Keratinocyte (primary cell): ENCODE measurements around the gene OTOP2. TPM values are rescaled to one million over a fixed set of nuclear protein-coding genes. Genes with fewer than 3 reads are reported as not detected.

Experiments used
- DNase-seq: peaks from one replicate; pipeline ENCODE4 v3.0.0-alpha.2; 2011; ENCODE audit warnings: low read depth, missing footprints, low spot score
- FAIRE-seq: peaks from 2 replicates; lab custom pipeline; 2011; peaks lifted over from hg19 to GRCh38; lab: Jason Lieb, UNC
- H2AFZ ChIP-seq: 2 replicates; pipeline ENCODE4 v1.6.0; 2012; ENCODE audit warnings: low read length, control low read depth, inconsistent platforms; ENCODE audit not compliant: control insufficient read depth
- H3K27ac ChIP-seq: 2 replicates; pipeline ENCODE4 v1.5.1; 2011; ENCODE audit warnings: low read length; ENCODE audit not compliant: control insufficient read depth, insufficient read depth
- H3K27me3 ChIP-seq: 3 replicates; pipeline ENCODE4 v1.6.0; 2011; ENCODE audit warnings: low read length; ENCODE audit not compliant: control insufficient read depth, insufficient read depth; ENCODE audit errors: extremely low read depth
- H3K36me3 ChIP-seq, 2 experiments: 2 replicates in 1 of 2; 3 replicates in 1 of 2; pipeline ENCODE4 v1.5.1; 2011; ENCODE audit warnings: low read length in 2 of 2, mild to moderate bottlenecking in 1 of 2; ENCODE audit not compliant: control insufficient read depth in 2 of 2, insufficient read depth in 2 of 2; ENCODE audit errors: extremely low read depth in 1 of 2
- H3K4me1 ChIP-seq: 3 replicates; pipeline ENCODE4 v1.5.1; 2011; ENCODE audit warnings: low read length; ENCODE audit not compliant: control insufficient read depth, insufficient read depth; ENCODE audit errors: extremely low read depth
- H3K4me2 ChIP-seq: 3 replicates; pipeline ENCODE4 v1.6.0; 2011; ENCODE audit warnings: low read depth, low read length; ENCODE audit not compliant: control insufficient read depth, insufficient read depth; ENCODE audit errors: extremely low read depth
- H3K4me3 ChIP-seq, 3 experiments: fragments of 200-600 bp in 1 of 3; sonication (generic) in 1 of 3; 2 replicates in 2 of 3; 3 replicates in 1 of 3; pipeline ENCODE4 v1.5.1; 2011 to 2016; ENCODE audit warnings: low read length in 3 of 3, mild to moderate bottlenecking in 3 of 3, control low read depth in 2 of 3, inconsistent platforms in 1 of 3, low read depth in 1 of 3, mixed read lengths in 1 of 3, mixed run types in 1 of 3, moderate library complexity in 1 of 3; ENCODE audit not compliant: control insufficient read depth in 2 of 3, insufficient read depth in 2 of 3; ENCODE audit errors: extremely low read depth in 1 of 3
- H3K79me2 ChIP-seq: 2 replicates; pipeline ENCODE4 v1.6.0; 2012; ENCODE audit warnings: low read length; ENCODE audit not compliant: control insufficient read depth, insufficient read depth
- H3K9ac ChIP-seq: 3 replicates; pipeline ENCODE4 v1.6.0; 2011; ENCODE audit warnings: low read length; ENCODE audit not compliant: control insufficient read depth, insufficient read depth; ENCODE audit errors: extremely low read depth
- H3K9me1 ChIP-seq: 3 replicates; pipeline ENCODE4 v1.6.0; 2011; ENCODE audit warnings: low read length; ENCODE audit not compliant: control insufficient read depth, insufficient read depth; ENCODE audit errors: extremely low read depth
- H3K9me3 ChIP-seq: 2 replicates; pipeline ENCODE4 v1.5.1; 2012; ENCODE audit warnings: low read depth, low read length; ENCODE audit not compliant: control insufficient read depth
- H4K20me1 ChIP-seq: 3 replicates; pipeline ENCODE4 v1.6.0; 2011; ENCODE audit warnings: low read length; ENCODE audit not compliant: control insufficient read depth, insufficient read depth; ENCODE audit errors: extremely low read depth
- EZH2 ChIP-seq: IDR thresholded peaks from one replicate; pipeline ENCODE4 v1.6.1; 2012; ENCODE audit warnings: inconsistent platforms, mild to moderate bottlenecking, low read length, moderate library complexity
- dilution Hi-C: fragments of 300-500 bp; cut with MboI; formaldehyde crosslinking; loops from one replicate; pipeline ENCODE4 v1.7.0; 2020; ENCODE audit warnings: low sequenced_read_pairs; ENCODE audit not compliant: extremely low pct_ligation_motif_present
- polyA plus RNA-seq, 5 experiments: library from polyadenylated mRNA; depleted of rRNA in 3 of 5; stranded (reverse) in 3 of 5; stranded (forward) in 1 of 5; unstranded in 1 of 5; fragments of >200 nt; gene quantifications; 1 replicate in 1 of 5; 2 replicates in 3 of 5; 3 replicates in 1 of 5; pipeline versions ENCODE4 v1.2.1 to v1.2.3, GENCODE V29; 2011 to 2012; ENCODE audit warnings: missing spikeins in 2 of 5, low read depth in 1 of 5, low replicate concordance in 1 of 5
- TF ChIP-seq, protein P1 (sequence below), 3 experiments: IDR thresholded peaks in 1 of 3; conservative IDR thresholded peaks in 1 of 3; optimal IDR thresholded peaks in 1 of 3; 2 replicates in 2 of 3; 3 replicates in 1 of 3; pipeline versions ENCODE3 to v1.5.1; 2011; ENCODE audit warnings: low read length in 3 of 3, mild to moderate bottlenecking in 3 of 3, moderate library complexity in 2 of 3, control low read depth in 1 of 3, inconsistent platforms in 1 of 3; ENCODE audit not compliant: insufficient read depth in 2 of 3; ENCODE audit errors: extremely low read depth in 1 of 3

The OTOP2 gene
- polyA plus RNA-seq, 1 donor (not counting 4 experiments of a cell fraction or from before 2014, with no cell fraction given) = not detected

DNA sequence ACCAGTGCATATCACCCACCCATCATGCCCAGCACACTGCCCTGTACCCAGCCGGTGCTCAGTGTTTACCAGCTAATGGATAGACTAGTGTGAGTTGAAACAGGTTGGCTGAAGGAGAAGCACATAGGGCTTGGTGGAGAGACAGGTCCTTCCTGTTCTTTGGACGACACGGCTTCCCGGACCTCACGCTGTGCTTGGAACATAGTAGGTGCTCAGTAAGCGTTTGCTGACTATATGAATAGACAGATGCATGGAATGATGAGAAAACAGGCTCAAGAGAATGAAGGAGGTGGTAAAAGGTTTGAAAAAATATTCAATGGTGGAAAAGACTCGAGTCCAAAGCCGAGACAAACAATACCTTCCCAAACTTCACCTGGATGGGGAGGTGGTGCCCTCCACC lies 23.9 kb upstream of the OTOP2 start:
- Histone ChIP-seq H3K27ac (no peak overlapping the region), H3K4me3 (no peak overlapping the region), H3K27me3 (peaks cover 12% of the 10 kb centered on the region), H3K9me1 (no peaks in the 10 kb centered on the region), H4K20me1 (no peaks in the 10 kb centered on the region), H2AFZ (no peak overlapping the region), H3K79me2 (no peaks in the 10 kb centered on the region), H3K4me2 (no peak overlapping the region), H3K9ac (no peak overlapping the region), H3K4me1 (peaks cover 4% of the 10 kb centered on the region), H3K9me3 (no peaks in the 10 kb centered on the region), H3K36me3 (no peaks in the 10 kb centered on the region)
- no peak for TF ChIP-seq EZH2
- TF ChIP-seq, protein P1, sequence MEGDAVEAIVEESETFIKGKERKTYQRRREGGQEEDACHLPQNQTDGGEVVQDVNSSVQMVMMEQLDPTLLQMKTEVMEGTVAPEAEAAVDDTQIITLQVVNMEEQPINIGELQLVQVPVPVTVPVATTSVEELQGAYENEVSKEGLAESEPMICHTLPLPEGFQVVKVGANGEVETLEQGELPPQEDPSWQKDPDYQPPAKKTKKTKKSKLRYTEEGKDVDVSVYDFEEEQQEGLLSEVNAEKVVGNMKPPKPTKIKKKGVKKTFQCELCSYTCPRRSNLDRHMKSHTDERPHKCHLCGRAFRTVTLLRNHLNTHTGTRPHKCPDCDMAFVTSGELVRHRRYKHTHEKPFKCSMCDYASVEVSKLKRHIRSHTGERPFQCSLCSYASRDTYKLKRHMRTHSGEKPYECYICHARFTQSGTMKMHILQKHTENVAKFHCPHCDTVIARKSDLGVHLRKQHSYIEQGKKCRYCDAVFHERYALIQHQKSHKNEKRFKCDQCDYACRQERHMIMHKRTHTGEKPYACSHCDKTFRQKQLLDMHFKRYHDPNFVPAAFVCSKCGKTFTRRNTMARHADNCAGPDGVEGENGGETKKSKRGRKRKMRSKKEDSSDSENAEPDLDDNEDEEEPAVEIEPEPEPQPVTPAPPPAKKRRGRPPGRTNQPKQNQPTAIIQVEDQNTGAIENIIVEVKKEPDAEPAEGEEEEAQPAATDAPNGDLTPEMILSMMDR (optimal IDR thresholded peaks at IDR 0.05 in 1 of 3, IDR thresholded peaks at IDR 0.05 in 1 of 3, conservative IDR thresholded peaks at IDR 0.05 in 1 of 3; ENCODE audit: extremely low read depth in 1 of 3, insufficient read depth in 2 of 3, low read length in 3 of 3) = no peak
- DNase-seq (no peak), FAIRE-seq (no peak)
- dilution Hi-C loops = no loop called here

DNA sequence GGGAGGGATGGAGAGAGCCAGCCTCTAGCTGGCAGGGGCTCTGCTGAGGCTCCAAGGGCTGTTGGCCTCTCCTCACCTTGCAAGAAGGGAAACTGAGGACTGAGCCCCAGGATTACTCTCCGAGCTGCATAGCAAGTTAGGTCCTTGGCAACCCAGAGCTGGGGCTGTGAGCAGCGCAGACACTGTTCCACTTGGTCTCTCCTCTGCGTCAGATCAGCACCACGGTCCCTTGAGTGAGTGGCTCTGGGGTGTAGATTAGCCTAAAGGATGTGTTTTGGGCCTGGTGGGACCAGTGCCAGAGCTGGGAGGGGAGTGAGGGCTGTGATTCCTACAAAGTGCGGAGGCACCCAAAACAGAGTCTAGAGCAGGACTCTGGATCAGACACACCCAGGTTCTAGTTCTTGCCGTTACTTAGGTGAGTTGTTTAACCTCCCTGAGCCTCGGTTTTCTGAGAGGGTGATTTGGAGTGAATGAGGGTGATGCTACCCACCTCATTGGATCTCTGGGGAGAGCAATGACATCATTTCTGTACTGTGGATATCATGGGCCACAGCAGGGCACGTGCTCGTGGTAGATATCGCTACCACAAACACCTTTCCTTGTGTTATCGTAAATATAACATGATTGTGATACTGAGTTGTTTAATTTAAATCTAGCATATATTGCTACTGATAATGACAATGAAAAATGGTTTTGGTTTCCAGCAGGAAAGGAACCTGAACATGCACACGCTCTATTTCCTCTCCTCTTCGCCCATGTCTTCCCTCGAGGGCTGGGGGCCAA lies 22.5 kb upstream of the OTOP2 start:
- H3K27me3 ChIP-seq = peaks cover 3% of the 10 kb centered on the region
- H3K4me2 ChIP-seq = no peak overlapping the region
- H4K20me1 ChIP-seq = no peaks in the 10 kb centered on the region
- no peaks in the 10 kb centered on the region for H3K79me2 ChIP-seq
- dilution Hi-C loops = no loop called here
- H3K9me1 ChIP-seq = no peaks in the 10 kb centered on the region
- H3K36me3 ChIP-seq = no peaks in the 10 kb centered on the region
- no peak overlapping the region for H3K9ac ChIP-seq
- FAIRE-seq = no peak
- no peak overlapping the region for H3K4me3 ChIP-seq
- H3K9me3 ChIP-seq = no peaks in the 10 kb centered on the region
- TF ChIP-seq, protein P1 (optimal IDR thresholded peaks at IDR 0.05 in 1 of 3, IDR thresholded peaks at IDR 0.05 in 1 of 3, conservative IDR thresholded peaks at IDR 0.05 in 1 of 3; ENCODE audit: extremely low read depth in 1 of 3, insufficient read depth in 2 of 3, low read length in 3 of 3) = no peak
- no peak for TF ChIP-seq EZH2
- no peak overlapping the region for H2AFZ ChIP-seq
- peaks cover 4% of the 10 kb centered on the region for H3K4me1 ChIP-seq
- no peak for DNase-seq
- H3K27ac ChIP-seq = no peak overlapping the region
